Superior temporal gyrus (tissue), 1 donor: Measurements from ENCODE around the gene NRIP2.

Source experiments
- DNase-seq: peaks from one replicate; pipeline ENCODE4 v3.0.0-alpha.2; 2016; ENCODE audit errors: extremely low spot score

The NRIP2 gene

GRCh38 chr12:2806700-2807099, 28.1 kb downstream of the NRIP2 start:
- DNase-seq: no peak

GRCh38 chr12:2805143-2805520, 29.7 kb downstream of the NRIP2 start:
- DNase-seq: no peak

GRCh38 chr12:2804393-2805142, 30.3 kb downstream of the NRIP2 start:
- no peak for DNase-seq

GRCh38 chr12:2803635-2804392, 31.0 kb downstream of the NRIP2 start:
- no peak for DNase-seq

GRCh38 chr12:2801044-2801783, 33.6 kb downstream of the NRIP2 start:
- DNase-seq: no peak

GRCh38 chr12:2800046-2800570, 34.7 kb downstream of the NRIP2 start:
- no peak for DNase-seq

- DNase-seq: no peak
Measured at GRCh38 chr12:2797721-2798418, 37.0 kb downstream of the NRIP2 start.

GRCh38 chr12:2796187-2796666, 38.6 kb downstream of the NRIP2 start:
- DNase-seq: no peak

- DNase-seq: peak; percentile 82
Measured at GRCh38 chr12:2795291-2796186, 39.3 kb downstream of the NRIP2 start.

- peak; percentile 91 for DNase-seq
Measured at GRCh38 chr12:2794736-2795289, 40.0 kb downstream of the NRIP2 start, which contains the start of gene FKBP4. FKBP4 (plus strand) TSS chr12:2794970; CDS start chr12:2795140, 170 bp downstream.

- no peak for DNase-seq
Measured at GRCh38 chr12:2794191-2794735, 40.6 kb downstream of the NRIP2 start.

GRCh38 chr12:2793561-2793960, 41.3 kb downstream of the NRIP2 start:
- DNase-seq: no peak

GRCh38 chr12:2792671-2793500, 41.9 kb downstream of the NRIP2 start:
- no peak for DNase-seq

- no peak for DNase-seq
Measured at GRCh38 chr12:2791089-2791488, 43.7 kb downstream of the NRIP2 start.

GRCh38 chr12:2785017-2785416, 49.8 kb downstream of the NRIP2 start:
- DNase-seq: no peak

- DNase-seq: peak; percentile 84
Measured at GRCh38 chr12:2783936-2784600, 50.8 kb downstream of the NRIP2 start.

- no peak for DNase-seq
Measured at GRCh38 chr12:2779281-2779680, 55.6 kb downstream of the NRIP2 start.

- DNase-seq: no peak
Measured at GRCh38 chr12:2776129-2776806, 58.6 kb downstream of the NRIP2 start.
